Left ventricle myocardium inferior (tissue), 1 donor: ENCODE data around the gene MAPK8IP2. TPM values are rescaled to one million over a fixed set of nuclear protein-coding genes. Genes with fewer than 3 reads are reported as not detected.

Source experiments
- DNase-seq: peaks from one replicate; pipeline ENCODE4 v3.0.0-alpha.2; 2020
- H3K27ac ChIP-seq: fragments of 200-600 bp; replicated peaks from 2 replicates; pipeline ENCODE4 v1.8.0; 2021
- H3K27me3 ChIP-seq: fragments of 200-600 bp; 2 replicates; pipeline ENCODE4 v1.8.0; 2021; ENCODE audit warnings: low read depth
- H3K36me3 ChIP-seq: fragments of 200-600 bp; 2 replicates; pipeline ENCODE4 v1.8.0; 2021
- H3K4me1 ChIP-seq: fragments of 200-600 bp; 2 replicates; pipeline ENCODE4 v1.8.0; 2021
- H3K4me3 ChIP-seq: fragments of 200-600 bp; 2 replicates; pipeline ENCODE4 v1.8.0; 2021; ENCODE audit warnings: mild to moderate bottlenecking, moderate library complexity
- H3K9me3 ChIP-seq: fragments of 200-600 bp; replicated peaks from 2 replicates; pipeline ENCODE4 v1.8.0; 2021
- CTCF ChIP-seq: fragments of 200-600 bp; IDR thresholded peaks from 2 replicates; pipeline ENCODE4 v1.8.0; 2021; ENCODE audit warnings: antibody characterized with exemption, mild to moderate bottlenecking, borderline replicate concordance
- intact Hi-C: fragments of 100-400 bp; cut with micrococcal nuclease; formaldehyde crosslinking; loops from one replicate; pipeline ENCODE4 v1.11.0; 2022
- total RNA-seq: library from RNA; stranded (reverse); fragmentation: NEBNext Ultra II Directional; extraction: Animal tissue kit (Norgen Biotek cat#: 25700); gene quantifications from one replicate; pipeline ENCODE4 v1.2.1, GENCODE V29; 2021
- donor health status: DM: no; HTN: yes; CAD: no; lungs with severe emphysema.

Gene MAPK8IP2
- total RNA-seq, 1 donor from 2014 or later: 0.33 TPM

GRCh38 chr22:50621948-50622722 is 21.5 kb downstream of the MAPK8IP2 start:
- H3K4me1 ChIP-seq: peaks cover 42% of the 10 kb centered on the region
- no peak for DNase-seq
- H3K27me3 ChIP-seq: no peaks in the 10 kb centered on the region
- no peak for TF ChIP-seq CTCF
- intact Hi-C loops: no loop called here
- H3K9me3 ChIP-seq: no peaks in the 10 kb centered on the region
- H3K36me3 ChIP-seq: peaks cover 10% of the 10 kb centered on the region
- H3K27ac ChIP-seq: peak overlapping the region; percentile 80
- H3K4me3 ChIP-seq: peak overlapping the region; percentile 61

- H3K36me3 ChIP-seq: peaks cover 10% of the 10 kb centered on the region
- no peak for DNase-seq
- no peak overlapping the region for H3K4me3 ChIP-seq
- no peaks in the 10 kb centered on the region for H3K9me3 ChIP-seq
- H3K27me3 ChIP-seq: no peaks in the 10 kb centered on the region
- H3K27ac ChIP-seq: peak overlapping the region; percentile 80
- intact Hi-C loops: no loop called here
- no peak for TF ChIP-seq CTCF
- peaks cover 49% of the 10 kb centered on the region for H3K4me1 ChIP-seq
Observed at GRCh38 chr22:50622723-50623327, 22.2 kb downstream of the MAPK8IP2 start.

GRCh38 chr22:50624347-50625130 is 23.9 kb downstream of the MAPK8IP2 start:
- Histone ChIP-seq H3K27ac (no peak overlapping the region), H3K4me1 (peaks cover 55% of the 10 kb centered on the region), H3K9me3 (no peaks in the 10 kb centered on the region), H3K4me3 (no peak overlapping the region), H3K27me3 (no peaks in the 10 kb centered on the region), H3K36me3 (peaks cover 10% of the 10 kb centered on the region)
- DNase-seq: no peak
- TF ChIP-seq CTCF: no peak
- intact Hi-C loops: no loop called here

- Histone ChIP-seq H3K4me3 (no peak overlapping the region), H3K36me3 (peaks cover 10% of the 10 kb centered on the region), H3K9me3 (no peaks in the 10 kb centered on the region), H3K27me3 (no peaks in the 10 kb centered on the region), H3K27ac (no peak overlapping the region), H3K4me1 (peaks cover 53% of the 10 kb centered on the region)
- intact Hi-C loops: no loop called here
- TF ChIP-seq CTCF: no peak
- DNase-seq: no peak
Observed at GRCh38 chr22:50625131-50625567, 24.6 kb downstream of the MAPK8IP2 start.

GRCh38 chr22:50625568-50626313 is 25.1 kb downstream of the MAPK8IP2 start:
- Histone ChIP-seq H3K4me1 (peaks cover 49% of the 10 kb centered on the region), H3K27me3 (no peaks in the 10 kb centered on the region), H3K9me3 (no peaks in the 10 kb centered on the region), H3K4me3 (peak overlapping the region; percentile 92), H3K36me3 (peaks cover 10% of the 10 kb centered on the region), H3K27ac (peak overlapping the region; percentile 93)
- TF ChIP-seq CTCF: peak; percentile 32
- intact Hi-C loops: no loop called here
- DNase-seq: no peak
